Lower lobe of right lung (tissue), 2 donors: ENCODE results near the gene CYSTM1. TPM values are rescaled to one million over a fixed set of nuclear protein-coding genes. Genes with fewer than 3 reads are reported as not detected.

ENCODE experiments used
- ATAC-seq, 2 donors: fragments of 200-7000 bp; cut with Tn5 transposase; one replicate each; pipeline ENCODE4 v1.9.1; 2020 to 2022; ENCODE audit warnings: mild to moderate bottlenecking in 2 of 2, moderate library complexity in 2 of 2
- DNase-seq: peaks from one replicate; pipeline ENCODE4 v3.0.0-alpha.2; 2020
- H3K27ac ChIP-seq: fragments of 200-600 bp; one replicate; pipeline ENCODE4 v1.8.0; 2022
- H3K27me3 ChIP-seq: fragments of 200-600 bp; one replicate; pipeline ENCODE4 v1.8.0; 2022; ENCODE audit warnings: low read depth
- H3K36me3 ChIP-seq: fragments of 200-600 bp; one replicate; pipeline ENCODE4 v1.8.0; 2022; ENCODE audit warnings: mild to moderate bottlenecking
- H3K4me1 ChIP-seq: fragments of 200-600 bp; one replicate; pipeline ENCODE4 v1.8.0; 2022
- H3K4me3 ChIP-seq: fragments of 200-600 bp; one replicate; pipeline ENCODE4 v1.8.0; 2022; ENCODE audit warnings: mild to moderate bottlenecking
- H3K9me3 ChIP-seq: fragments of 200-600 bp; one replicate; pipeline ENCODE4 v1.8.0; 2022
- intact Hi-C: fragments of 100-400 bp; cut with DNase I; formaldehyde crosslinking; loops from one replicate; pipeline ENCODE4 v1.11.0; 2022
- total RNA-seq: library from RNA; stranded (reverse); fragmentation: NEBNext Ultra II Directional; extraction: Animal tissue kit (Norgen Biotek cat#: 25700); gene quantifications from one replicate; pipeline ENCODE4 v1.2.1, GENCODE V29; 2021
- TF ChIP-seq, protein P1 (sequence below): fragments of 200-600 bp; IDR thresholded peaks from one replicate; pipeline ENCODE4 v1.8.0; 2022; ENCODE audit warnings: antibody characterized with exemption, mild to moderate bottlenecking
- donor health status: DM: no; HTN: yes; CAD: no; lungs with severe emphysema.

Gene CYSTM1
- total RNA-seq, 1 donor from 2014 or later = 80.4 TPM

DNA sequence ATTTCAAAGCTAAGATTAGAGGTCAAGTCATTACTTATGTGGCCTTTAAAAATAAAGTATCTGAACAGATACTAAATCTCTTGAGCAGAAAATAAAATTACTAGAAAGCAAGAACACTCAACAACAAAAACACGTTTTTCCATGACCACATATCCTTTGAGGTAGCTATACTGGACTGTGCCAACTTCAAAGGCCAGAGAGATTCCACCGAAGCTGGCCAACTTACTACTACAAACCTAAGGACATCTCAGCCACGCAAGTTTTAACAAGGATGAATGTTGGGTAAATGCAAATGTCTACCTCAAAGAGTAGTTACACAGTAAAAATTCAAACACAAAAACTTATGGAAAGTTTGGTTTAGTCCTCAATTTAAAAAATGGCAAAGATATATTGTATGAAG, 109.0 kb downstream of the CYSTM1 start:
- no peak overlapping the region for H3K27ac ChIP-seq
- intact Hi-C loops = no loop called here
- H3K4me1 ChIP-seq = peaks cover 14% of the 10 kb centered on the region
- ATAC-seq (no peak), DNase-seq (no peak)
- no peaks in the 10 kb centered on the region for H3K27me3 ChIP-seq
- TF ChIP-seq, protein P1, sequence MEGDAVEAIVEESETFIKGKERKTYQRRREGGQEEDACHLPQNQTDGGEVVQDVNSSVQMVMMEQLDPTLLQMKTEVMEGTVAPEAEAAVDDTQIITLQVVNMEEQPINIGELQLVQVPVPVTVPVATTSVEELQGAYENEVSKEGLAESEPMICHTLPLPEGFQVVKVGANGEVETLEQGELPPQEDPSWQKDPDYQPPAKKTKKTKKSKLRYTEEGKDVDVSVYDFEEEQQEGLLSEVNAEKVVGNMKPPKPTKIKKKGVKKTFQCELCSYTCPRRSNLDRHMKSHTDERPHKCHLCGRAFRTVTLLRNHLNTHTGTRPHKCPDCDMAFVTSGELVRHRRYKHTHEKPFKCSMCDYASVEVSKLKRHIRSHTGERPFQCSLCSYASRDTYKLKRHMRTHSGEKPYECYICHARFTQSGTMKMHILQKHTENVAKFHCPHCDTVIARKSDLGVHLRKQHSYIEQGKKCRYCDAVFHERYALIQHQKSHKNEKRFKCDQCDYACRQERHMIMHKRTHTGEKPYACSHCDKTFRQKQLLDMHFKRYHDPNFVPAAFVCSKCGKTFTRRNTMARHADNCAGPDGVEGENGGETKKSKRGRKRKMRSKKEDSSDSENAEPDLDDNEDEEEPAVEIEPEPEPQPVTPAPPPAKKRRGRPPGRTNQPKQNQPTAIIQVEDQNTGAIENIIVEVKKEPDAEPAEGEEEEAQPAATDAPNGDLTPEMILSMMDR = no peak
- H3K36me3 ChIP-seq = peaks cover 15% of the 10 kb centered on the region
- no peaks in the 10 kb centered on the region for H3K9me3 ChIP-seq
- no peak overlapping the region for H3K4me3 ChIP-seq

DNA sequence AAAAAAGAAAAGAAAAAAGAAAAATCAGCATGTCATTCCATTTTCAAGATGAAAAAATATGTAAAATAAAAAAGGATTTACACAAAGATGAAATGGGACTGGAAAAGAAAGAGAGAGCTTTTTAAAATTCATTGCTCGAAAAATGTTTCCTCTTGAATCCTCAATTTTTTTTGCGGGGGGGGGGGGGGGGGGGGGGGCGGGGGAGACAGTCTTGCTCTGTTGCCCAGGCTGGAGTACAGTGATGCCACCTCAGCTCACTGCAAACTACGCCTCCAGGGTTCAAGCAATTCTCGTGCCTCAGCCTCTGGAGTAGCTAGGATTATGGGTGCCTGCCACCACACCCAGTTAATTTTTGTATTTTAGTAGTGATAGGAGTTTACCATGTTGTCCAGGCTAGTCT, 111.4 kb downstream of the CYSTM1 start:
- no peaks in the 10 kb centered on the region for H3K27me3 ChIP-seq
- H3K27ac ChIP-seq = no peak overlapping the region
- ATAC-seq (no peak), DNase-seq (no peak)
- peaks cover 18% of the 10 kb centered on the region for H3K4me1 ChIP-seq
- no peaks in the 10 kb centered on the region for H3K9me3 ChIP-seq
- no peak overlapping the region for H3K4me3 ChIP-seq
- no peaks in the 10 kb centered on the region for H3K36me3 ChIP-seq
- intact Hi-C loops = no loop called here
- TF ChIP-seq, protein P1 = no peak

DNA sequence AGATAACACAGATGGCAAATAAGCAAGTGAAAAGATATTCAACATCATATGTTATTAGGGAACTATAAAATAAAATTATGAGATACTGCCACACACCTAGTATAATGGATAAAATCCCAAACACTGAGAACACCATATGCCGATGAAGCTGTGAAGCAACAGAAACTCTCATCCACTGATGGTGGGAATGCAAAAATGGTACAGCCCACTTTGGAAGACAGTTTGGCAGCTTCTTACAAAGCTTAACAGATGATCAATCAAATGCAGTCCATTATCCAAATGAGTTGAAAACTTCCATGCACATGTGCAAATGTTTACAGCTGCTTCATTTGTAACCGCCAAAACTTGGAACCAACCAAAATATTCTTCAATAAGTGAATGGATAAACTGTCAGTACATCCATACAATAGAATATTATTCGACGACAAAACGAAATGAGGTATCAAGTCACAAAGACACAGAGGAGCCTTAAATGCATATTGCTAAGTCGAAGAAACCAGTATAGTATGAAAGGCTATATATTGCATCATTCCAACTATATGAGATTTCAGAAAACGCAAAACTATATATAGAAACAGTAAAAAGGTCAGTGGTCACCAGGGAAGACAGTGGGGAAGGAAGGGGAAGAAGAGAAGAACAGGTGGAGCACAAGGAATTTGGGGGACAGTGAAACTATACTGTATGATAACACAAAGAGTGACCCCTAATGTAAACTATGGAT, 113.0 kb downstream of the CYSTM1 start:
- TF ChIP-seq, protein P1 = no peak
- Histone ChIP-seq H3K27me3 (no peaks in the 10 kb centered on the region), H3K9me3 (no peaks in the 10 kb centered on the region), H3K4me1 (peaks cover 33% of the 10 kb centered on the region), H3K4me3 (no peak overlapping the region), H3K36me3 (no peaks in the 10 kb centered on the region), H3K27ac (no peak overlapping the region)
- intact Hi-C loops = no loop called here
- no peak for DNase-seq
- no peak for ATAC-seq

DNA sequence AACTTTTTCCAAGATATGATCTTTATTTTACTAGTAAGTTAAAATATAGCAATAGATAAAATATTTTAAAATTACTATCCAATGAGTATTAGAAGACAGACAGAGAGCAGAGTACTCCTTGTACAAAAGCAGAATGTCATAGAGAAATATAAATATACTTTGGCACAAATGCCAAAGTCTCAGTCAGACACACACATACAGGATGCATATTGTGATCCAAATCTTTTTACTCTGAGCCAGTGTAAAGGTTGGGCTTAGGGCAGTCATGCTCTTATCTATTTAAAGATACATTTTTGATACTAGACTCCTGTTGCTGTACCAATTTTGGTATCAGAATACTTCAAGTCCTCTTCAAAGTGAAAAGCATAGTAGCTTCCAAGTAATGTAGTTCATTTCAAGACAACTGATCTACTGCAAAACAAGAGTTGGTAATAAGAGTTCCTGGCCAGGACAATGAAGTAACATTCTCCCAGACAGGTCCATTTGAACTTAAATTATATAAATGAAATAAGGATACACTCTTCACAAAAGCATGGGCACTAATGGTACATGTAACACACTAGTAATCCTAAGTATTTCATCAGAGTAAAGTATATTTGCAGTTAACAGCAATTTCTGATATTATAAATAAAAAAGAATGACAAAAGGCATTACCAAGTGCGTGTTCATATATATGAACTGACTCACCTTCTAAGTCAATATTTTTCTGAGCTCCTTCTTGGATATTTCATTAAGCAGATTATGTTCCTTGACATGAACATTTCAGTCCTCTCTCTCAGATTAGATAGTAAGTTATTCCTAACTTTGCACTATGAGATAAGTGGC, 117.4 kb downstream of the CYSTM1 start:
- ATAC-seq = peak in 1 of 2 donors; percentile 16
- intact Hi-C loops = no loop called here
- Histone ChIP-seq H3K9me3 (no peaks in the 10 kb centered on the region), H3K4me1 (peaks cover 47% of the 10 kb centered on the region), H3K27me3 (no peaks in the 10 kb centered on the region), H3K27ac (no peak overlapping the region), H3K36me3 (no peaks in the 10 kb centered on the region), H3K4me3 (no peak overlapping the region)
- DNase-seq = no peak
- TF ChIP-seq, protein P1 = no peak

Other genes with a start within 250 kb of the CYSTM1 start
- 1.6 TPM for gene NRG2, start 131.9 kb upstream of the CYSTM1 start, total RNA-seq
- 32.4 TPM for gene PURA, start 61.1 kb upstream of the CYSTM1 start, total RNA-seq
- gene IGIP, start 49.3 kb upstream of the CYSTM1 start, total RNA-seq = 17.7 TPM
- gene PFDN1, start 127.9 kb downstream of the CYSTM1 start, total RNA-seq = 47.1 TPM
- gene HBEGF, start 171.4 kb downstream of the CYSTM1 start, total RNA-seq = 43.2 TPM
- 0.32 TPM for gene SLC4A9, start 185.0 kb downstream of the CYSTM1 start, total RNA-seq
- 133 TPM for gene ANKHD1, start 226.6 kb downstream of the CYSTM1 start, total RNA-seq